Left lobe of liver (tissue), 2 donors: ENCODE results near the gene LOXL1. TPM values are rescaled to one million over a fixed set of nuclear protein-coding genes. Genes with fewer than 3 reads are reported as not detected.
A peak's percentile ranks its signal among the peaks of the same experiment; 100 is the strongest.

Source experiments
- ATAC-seq: fragments of 200-7000 bp; cut with Tn5 transposase; one replicate; pipeline ENCODE4 v1.9.1; 2020; ENCODE audit warnings: mild to moderate bottlenecking, moderate library complexity
- DNase-seq: peaks from one replicate; pipeline ENCODE4 v3.0.0-alpha.2; 2020; ENCODE audit warnings: low spot score
- total RNA-seq: library from RNA; stranded (reverse); gene quantifications from one replicate; pipeline ENCODE4 v1.2.1, GENCODE V29; 2021
- donor health status: DM: no; HTN: no; CAD: no; lungs with moderate emphysema.
- donor health status: DM: no; HTN: yes; CAD: no.

LOXL1 gene
- total RNA-seq, 1 donor from 2014 or later: 0.75 TPM

DNA sequence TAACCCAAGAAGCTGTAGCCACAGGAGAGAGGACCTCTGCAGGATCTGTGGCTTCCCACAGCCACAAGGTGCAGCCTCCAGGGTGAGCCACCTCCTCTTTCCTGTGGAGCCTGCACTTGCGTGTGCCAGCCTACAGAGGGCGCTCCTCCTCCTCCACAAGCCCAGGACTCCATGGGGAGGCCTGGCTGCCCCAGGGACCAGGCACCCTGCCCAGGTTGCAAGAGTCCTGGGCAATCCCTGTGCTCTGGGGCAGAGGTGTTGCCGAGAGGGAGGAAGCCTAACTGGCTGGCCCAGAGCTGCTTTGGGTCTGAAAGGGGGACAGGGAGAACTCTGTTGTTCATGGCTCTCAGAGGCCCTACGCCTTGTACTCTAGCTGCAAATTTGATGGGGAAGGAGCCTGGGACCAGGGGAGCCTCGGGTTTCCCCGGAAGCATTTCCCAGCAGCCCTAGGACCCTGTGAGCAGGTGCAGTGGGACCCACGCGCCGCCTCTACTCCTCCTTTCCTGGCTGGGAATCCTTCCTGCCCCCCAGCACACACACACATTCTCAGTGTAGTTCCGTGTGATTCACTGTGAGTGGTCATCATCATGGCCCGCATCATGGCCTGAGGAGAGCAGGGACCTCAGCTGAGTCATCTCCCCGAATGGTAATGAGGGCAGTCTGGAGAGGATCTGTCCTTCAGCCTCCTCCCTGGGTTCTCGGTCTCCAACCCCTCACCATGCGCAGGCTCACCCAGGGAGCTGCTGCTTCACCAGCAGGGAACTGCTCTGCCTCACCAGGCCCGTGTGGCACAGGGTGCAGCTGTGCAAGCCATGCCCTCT lies 28.6 kb upstream of the LOXL1 start:
- DNase-seq (peak; percentile 61), ATAC-seq (peak; percentile 95)

DNA sequence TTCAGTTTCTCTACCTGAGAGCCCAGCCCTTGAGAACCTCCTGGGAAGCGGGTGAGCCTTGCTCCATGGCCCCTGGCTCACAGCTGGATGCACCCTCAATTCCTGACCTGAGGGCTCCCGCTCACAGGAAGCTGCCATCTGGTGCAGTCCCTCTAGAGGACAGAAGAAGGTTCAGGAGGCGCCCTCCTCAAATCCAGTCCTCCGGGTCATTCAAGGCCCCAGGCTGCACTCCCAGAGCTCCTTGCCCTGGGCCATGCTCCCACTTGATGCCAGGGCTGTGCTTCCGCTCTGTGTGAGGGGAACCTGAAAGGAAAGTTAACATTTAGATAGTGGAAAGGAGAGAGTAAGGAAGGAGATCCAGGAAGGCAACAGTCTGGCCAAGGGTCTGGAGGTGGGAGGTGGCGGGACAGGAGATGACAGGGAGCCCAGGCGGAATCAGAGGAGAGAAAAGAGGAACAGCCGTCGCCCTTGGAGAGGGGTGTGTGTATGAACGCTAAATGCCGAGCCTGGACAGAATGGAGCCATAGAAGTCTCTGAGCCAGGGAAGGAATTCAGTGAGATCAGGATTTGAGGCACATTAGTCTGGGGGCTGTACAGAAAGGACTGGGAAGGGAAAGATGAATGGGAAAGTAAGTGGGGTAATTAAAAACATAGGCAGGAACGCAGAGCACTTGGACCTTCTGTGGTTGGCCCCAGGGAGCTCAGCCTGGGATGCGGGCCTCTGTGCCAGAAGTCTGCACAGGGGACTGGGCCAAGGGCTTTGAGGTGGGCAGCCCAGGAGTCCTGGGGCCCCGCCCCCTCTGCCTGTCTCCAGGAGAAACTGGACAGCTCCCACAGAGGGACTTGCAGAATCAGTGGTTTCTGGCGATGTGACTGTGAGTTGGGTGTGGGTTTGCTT lies 26.8 kb upstream of the LOXL1 start:
- no peak for ATAC-seq
- DNase-seq: no peak

DNA sequence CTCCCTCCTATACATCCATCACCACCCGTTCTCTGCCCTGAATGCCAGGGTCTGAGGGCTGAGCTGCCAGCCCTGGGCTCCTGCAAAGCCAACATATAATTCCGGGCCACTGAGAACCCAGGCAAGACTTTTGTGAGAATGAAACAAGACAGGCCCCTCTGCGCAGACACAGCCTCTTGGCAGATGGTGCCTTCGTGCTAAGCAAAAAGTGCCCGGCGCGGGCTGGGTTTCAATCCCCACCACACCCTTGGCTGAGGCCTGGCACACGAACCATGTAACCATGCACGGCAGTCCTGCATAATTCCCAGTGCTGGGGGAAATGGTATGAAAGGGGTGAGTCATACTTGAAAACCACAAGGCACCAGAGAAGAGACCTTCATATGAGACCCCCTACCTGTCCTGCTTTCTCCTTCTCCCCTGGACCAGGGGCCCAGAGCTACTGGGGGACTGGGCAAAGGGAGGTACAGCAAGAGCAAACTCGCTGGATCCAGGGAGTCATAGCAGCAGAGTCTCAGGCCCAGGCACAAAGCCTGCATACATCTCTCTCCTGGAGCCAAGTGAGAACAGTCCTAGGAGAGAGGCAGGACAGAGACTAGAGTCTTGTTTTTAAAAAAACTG lies 26.1 kb upstream of the LOXL1 start:
- ATAC-seq (no peak), DNase-seq (no peak)

DNA sequence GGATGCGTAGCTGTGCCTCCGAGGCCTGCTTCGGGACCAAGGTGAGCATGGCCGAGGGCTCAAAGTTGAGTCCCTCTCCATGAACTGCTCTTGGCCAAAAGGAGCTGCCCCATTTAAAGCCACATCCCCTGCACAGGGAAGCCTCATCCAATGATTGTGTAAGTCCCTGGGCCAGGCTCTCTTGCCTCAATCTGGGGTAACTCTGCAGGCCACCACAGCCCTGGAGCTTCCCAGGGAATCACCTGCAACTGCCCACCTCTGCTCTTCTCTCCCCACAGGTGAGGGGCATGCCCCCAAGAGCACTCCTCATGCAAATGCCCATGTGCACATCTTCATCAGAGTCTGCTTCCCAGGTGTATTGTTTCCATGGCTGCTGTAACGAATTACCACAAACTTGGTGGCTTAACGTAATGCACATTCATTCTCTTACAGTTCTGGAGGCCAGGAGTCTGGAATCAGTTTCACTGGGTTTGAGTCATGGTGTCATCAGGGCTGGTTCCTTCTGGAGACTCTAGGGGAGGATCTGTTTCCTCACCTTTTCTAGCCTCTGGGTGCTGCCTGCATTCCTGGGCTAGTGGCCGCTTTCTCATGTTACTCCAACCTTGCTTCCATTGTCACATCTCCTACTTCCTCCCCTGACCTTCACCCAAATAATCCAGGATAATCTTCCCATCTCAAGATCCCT lies 25.0 kb upstream of the LOXL1 start:
- ATAC-seq: no peak

DNA sequence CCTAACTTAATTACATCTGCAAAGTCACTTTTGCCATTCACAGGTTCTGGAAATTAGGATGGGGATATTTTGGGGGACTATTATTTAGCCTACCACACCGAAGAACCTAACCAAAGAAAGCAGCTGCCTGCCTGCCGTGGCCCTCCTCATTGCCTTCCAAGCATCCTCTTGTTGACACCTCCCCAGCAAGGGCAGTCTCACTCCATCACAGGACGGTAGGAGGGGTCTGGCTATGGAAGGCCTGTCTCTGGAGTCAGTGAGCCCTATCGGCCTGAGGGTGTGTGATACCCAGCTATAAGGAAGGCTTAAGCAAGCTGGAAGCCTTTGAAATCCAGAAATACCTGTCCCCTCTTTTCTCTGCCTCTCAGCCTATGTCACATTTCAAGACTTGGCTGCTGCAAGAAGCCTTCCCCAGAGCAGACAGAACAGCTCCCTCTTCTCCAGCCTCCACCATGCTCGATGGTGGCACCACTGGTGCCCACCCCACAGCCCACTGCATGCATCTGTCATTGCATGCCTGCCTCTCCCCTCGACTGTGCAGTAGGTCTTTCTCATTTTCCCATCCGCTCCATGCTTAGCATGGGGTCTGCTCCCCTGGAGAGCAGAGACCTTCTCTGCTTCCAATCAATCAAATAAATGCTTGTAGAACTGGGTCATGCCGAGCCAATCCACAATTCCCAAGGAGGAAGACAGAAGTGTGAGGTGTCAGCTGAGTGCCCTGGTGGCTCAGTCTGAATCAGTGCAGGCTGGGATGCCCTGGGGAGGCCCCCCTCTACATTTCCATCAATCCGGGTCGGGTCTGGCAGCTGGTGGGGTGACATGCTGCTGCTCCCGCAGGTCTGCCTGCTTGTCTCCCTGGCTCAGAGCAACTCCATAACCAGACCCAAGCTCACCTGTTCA lies 23.9 kb upstream of the LOXL1 start:
- ATAC-seq: no peak
- no peak for DNase-seq

More for the DNA sequence above, 25.0 kb upstream of the LOXL1 start:
- DNase-seq: no peak

DNA sequence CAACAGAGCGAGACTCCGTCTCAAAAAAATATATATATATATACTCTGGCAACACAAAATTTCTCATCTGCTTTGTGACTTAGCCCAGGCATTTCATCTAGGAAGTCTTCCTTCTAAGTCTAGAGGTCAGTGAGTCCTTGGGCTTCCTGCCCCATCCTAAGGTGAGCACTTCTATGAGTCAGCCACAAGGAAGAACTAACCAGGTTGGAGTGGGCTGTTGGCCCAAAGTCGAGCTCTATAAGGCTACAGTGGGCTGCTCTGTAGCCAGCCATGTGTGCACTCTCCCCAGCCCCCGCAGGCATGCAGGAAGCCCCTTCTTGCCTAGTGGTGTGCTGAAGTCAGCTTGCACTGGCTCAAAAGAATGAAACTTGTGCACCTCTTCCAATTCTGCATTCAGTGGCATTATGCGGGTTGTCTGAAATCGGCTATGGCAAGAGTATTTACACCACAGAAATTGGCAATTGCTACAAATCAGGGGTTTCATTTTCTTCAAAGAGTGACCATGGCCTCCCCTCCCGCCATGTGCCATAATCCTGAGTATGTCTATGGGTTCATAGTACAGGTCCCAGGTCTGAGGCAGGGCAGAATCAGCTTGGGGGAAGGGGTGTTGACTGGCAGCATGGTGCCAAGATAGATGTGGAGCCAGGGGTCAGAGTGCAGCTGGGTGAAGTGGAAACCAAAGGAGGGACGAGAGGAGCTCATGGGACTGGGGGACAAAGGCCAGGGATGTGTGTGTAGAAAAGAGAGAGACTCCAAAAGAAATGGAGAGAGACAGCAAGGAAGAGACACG lies 22.0 kb upstream of the LOXL1 start:
- peak; percentile 61 for ATAC-seq
- no peak for DNase-seq

DNA sequence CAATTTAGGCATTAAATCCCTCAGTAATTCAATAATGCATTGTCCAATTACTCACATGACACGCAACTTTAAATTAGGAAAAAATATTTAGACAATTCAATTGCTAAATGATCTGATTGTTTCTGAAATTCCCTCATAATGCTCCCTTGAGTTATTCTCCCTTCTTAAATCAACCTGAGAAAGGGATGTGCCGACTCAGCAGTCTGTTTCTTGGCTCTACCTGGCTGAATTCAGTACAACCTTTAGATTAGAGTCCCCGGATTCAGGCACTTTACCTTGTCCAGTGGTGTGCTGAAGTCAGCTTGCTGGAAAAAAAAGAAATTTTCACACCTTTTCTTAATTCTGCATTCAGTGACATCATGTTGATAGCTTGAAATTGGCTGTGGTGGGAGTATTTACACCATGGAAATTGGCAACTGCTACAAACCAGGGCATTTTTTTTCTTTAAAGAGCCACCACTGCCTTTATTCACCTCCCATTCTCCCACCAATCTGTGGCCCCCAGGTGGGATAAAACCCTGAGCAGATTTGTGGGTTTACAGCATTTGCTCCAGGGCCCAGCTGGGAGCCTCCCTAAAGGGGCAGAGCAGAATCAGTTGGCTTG lies 20.9 kb upstream of the LOXL1 start:
- ATAC-seq (no peak), DNase-seq (no peak)

DNA sequence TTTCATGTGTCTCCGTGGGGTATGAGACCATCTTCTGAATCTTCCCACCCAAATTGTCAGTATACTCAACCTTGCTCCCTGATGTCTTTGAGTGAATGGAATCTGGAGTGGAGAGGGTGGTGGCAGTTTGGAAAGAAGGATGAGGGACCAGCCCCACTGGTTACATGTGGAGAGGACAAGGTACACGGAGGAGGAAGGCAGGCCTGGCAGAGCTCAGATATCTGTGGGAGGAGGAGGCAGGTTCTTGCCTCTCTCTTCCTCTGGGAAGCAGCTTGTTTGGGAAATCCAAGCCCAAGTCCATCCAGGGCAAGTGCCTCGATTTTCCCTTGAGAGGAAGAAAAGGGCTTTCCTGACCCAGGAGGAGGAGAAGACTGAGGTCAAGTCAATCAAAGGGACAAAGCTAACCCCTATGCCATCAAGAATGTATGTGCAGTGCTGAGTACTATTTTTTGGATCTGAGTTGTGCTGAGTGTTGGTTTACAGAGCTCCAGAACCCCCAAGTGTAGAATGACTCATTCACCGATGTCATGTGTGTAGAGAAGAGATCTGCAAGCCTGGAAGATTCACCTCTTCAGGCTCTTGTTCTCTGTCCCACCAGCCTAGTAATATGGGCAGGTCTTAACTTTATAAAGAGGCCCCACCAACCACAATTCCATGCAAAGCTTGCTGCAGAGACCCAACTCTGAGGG lies 19.8 kb upstream of the LOXL1 start:
- ATAC-seq: no peak
- no peak for DNase-seq

DNA sequence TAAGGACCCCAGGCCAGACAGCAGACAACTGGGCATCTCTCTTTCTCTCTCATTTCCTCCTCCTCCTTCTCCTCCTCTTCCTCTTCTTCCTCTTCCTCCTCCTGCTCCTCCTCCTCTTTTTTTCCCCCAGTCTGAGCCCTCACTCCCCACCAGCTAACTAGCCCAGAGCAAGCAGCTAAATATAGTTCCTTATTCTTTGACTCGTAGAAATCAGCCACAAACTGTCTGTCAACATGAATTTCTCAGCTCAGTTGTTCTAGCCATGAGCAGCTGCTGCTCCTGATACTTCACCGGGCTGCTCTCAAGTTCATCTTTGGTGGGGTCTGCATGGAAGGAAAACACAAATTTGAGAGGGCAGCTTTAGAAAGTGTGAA lies 19.2 kb upstream of the LOXL1 start:
- DNase-seq: no peak
- ATAC-seq: no peak

DNA sequence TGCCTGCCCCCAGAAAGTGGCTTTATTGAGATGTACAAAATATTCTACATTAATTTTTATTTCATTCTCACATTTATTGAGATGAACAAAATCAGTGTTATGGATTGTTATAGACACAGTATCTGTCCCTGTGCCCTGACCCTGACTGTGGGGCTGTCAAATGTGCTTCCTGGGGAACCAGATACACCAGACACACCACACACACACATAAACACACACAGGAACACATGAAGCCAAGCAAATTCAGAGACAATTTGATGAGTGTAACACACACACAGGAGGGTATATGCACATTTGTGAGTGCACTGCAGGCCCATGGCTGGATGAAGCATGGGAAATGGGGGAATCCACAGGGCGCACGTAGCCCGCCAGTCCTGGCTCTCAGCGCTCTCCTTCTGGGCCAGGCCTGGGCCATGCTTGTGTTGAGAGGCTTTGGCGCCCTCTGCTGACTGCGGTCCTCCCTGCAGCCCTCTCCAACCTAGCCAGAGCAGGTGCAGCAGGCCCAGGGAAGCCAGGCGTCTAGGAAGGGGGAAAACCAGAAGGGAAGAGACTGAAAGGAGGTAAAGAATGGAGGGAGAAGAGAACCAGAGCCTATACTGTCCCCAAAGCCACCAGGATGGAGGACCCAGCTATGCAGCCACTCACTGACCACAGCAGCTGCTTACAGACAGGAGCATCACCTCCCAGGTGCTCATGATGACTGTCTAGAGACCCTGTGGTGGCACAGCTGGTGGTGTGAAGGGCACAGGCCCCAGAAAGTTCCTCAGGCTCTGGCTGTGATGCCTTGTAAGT lies 18.0 kb upstream of the LOXL1 start:
- peak; percentile 98 for ATAC-seq
- peak; percentile 80 for DNase-seq

DNA sequence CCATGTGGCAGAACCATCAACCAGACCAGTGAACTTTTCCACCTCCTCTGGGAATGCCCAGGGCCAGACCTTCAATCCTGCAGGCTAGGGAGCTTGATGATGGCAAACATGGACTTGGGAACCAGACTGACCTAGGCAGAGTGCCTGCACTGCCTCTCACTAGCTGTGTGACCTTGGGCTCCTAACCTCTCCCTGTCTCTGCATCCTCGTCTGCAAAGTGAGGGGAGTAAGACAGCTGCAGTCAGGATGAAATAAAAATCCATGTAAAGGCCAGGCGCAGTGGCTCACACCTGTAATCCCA lies 17.5 kb upstream of the LOXL1 start:
- ATAC-seq: peak; percentile 9
- DNase-seq: no peak

DNA sequence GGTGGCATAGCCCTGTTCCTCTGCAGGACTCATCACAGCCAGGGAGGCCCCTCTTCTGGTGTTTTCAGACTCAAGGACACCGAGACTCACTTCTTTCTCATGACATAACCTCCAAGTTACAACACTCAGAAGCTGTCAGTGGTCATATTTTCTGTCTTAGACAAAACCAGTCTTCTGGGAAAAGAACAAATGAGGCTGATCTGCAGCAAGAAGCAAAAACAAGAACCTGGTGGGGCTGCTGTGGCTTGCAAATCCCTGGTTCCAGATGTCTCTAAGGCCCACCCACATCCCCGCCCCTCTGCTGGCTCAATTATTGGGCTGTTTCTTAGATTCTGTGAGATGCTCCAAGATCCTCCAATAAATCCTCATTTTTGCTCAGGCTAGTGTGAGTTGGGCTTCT lies 16.6 kb upstream of the LOXL1 start:
- DNase-seq (no peak), ATAC-seq (no peak)

DNA sequence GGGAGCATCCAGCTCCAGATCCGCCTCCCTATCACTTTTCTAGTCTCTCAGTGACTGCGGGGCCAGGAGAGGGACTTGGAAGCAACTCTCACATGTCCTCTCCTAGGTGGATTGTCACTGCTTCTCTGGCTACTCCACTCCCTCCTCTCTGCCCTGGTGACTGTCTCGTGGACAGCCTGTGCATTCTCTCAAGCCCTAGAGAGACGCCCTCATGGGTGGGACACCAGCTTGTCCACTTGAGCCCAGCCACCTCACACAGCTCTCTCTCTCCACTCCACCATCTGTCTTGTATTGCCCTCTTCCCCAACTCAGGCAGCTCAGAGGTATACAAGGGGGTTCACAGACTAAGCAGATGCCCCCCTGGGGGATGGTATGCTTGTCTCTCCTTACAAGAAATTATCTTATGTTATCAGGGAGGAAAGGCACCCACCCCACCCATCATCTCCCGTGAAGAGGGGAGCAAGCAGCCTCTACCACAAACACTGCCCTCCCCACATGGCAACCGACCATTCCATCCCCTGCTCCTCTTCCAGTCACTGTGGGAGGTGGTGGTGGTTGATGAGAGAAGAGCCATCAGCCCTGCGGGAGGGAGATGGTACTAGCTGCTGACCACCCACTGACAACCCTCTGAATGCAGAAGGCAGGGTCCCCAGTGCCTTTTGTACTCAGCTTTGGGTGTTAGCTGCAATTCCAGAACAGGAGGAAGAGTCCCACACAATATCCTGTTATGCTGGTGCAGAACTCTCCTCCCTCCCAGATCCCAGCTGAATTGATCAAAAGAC lies 15.5 kb upstream of the LOXL1 start:
- ATAC-seq: no peak
- no peak for DNase-seq

DNA sequence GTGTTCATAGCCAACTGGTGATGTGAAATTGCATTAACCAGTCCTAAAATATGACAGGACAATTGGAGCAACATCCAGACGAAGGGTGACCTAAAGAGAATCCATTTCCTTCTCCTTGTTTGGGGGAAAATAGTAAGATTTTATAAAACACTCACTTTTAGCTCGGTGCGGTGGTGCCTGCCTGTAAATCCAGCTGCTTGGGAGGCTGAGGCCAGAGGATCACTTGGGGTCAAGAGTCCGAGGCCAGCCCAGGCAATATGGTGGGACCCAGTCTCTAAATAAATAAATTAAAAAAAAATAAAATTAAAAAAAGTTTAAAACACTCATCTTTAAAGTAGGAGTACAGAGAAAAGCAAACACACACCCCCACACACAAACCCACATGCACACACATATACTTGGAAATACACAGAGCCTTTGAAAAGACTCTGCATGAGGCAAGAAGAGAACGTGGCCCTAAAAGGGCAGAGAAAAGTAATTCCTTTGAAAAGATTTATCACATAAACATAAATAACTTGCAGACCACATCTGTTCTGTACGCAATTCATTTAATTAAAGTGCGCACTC lies 14.1 kb upstream of the LOXL1 start:
- ATAC-seq: no peak
- DNase-seq: no peak

DNA sequence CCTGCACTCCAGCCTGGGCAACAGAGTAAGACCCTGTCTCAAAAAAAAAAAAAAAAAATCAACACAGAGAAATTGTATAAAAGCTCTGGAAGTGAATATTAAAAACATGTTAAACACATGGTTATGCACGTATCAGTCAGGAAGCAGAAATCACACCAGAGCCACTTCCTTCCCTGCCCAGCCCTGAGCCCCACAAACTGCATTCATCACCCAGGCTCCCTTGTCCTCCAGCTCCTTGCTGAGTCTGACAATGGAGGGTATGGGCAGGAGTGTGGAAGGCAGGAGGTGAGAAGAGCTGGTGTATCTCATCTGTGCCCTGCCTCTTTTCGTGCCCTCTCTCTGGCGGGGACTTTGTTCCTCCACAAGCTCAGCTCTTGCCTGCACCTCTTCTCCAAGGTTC lies 12.1 kb upstream of the LOXL1 start:
- ATAC-seq (no peak), DNase-seq (no peak)

DNA sequence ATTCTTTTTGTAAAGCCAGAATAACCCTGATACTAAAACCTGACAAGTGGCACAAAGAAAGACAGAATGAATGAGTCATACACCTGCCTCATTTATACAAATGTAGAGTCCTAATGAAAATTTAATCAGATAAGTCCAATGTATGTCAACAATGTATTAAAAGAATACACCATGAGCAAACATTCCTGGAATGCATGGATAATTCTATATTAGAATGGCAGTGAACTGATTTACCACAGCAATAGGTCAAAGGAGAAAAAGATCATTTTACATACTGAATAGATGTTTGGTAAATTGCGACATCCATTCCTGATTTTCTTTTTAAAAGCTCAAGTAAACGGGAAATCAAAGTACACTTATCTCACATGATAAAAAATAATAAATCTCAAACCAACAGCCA lies 11.2 kb upstream of the LOXL1 start:
- DNase-seq: no peak
- ATAC-seq: no peak

DNA sequence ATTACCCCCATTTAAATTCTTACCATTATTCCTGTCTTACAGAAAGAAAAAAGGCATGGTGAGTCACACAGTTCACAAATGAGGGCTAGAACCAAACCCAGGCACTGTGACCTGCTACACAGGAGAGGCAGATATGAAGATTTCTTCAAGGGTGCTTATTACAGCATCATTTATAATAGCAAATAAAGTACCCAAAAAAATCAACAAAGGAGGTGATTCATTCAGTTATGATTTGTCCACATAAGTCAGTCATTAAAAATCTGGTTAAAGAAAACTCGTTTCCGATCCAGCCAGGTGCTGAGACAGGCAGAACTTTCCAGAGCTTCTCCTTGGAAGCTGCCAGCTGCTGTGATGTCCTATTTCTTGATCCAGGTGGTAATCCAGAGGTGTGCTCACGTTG lies 7.5 kb upstream of the LOXL1 start:
- no peak for ATAC-seq
- DNase-seq: no peak
